Neural progenitor cell (in vitro differentiated cells): ENCODE measurements around the gene SPSB1.

Experiments
- EZH2phosphoT487 ChIP-seq: fragments of 200-600 bp; sonication (generic); IDR thresholded peaks from 2 replicates; pipeline ENCODE4 v1.6.1; 2017; ENCODE audit warnings: antibody characterized with exemption
- TF ChIP-seq, protein P1 (sequence below): fragments of 200-600 bp; sonication (generic); IDR thresholded peaks from 2 replicates; pipeline ENCODE4 v1.5.1; 2017; ENCODE audit warnings: antibody characterized with exemption, mild to moderate bottlenecking

DNA sequence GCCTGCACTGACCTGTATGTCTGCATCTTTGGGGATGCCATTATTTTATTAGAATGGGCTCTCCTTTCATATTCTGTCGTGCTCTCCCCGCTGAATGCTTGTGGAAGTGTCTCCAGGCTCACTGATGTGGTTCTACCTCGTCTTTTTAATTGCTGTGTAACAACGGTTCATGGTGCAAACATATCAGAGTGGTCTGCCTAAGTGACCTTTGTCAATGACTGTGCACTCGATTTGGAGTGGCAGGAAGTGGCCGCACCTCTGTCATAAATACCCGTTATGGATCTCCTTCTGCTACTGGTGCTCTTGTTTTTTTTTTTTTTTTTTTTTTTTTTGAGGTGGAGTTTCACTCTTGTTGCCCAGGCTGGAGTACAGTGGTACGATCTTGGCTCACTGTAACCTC lies 38.3 kb downstream of the SPSB1 start:
- TF ChIP-seq EZH2phosphoT487: no peak
- TF ChIP-seq, protein P1, sequence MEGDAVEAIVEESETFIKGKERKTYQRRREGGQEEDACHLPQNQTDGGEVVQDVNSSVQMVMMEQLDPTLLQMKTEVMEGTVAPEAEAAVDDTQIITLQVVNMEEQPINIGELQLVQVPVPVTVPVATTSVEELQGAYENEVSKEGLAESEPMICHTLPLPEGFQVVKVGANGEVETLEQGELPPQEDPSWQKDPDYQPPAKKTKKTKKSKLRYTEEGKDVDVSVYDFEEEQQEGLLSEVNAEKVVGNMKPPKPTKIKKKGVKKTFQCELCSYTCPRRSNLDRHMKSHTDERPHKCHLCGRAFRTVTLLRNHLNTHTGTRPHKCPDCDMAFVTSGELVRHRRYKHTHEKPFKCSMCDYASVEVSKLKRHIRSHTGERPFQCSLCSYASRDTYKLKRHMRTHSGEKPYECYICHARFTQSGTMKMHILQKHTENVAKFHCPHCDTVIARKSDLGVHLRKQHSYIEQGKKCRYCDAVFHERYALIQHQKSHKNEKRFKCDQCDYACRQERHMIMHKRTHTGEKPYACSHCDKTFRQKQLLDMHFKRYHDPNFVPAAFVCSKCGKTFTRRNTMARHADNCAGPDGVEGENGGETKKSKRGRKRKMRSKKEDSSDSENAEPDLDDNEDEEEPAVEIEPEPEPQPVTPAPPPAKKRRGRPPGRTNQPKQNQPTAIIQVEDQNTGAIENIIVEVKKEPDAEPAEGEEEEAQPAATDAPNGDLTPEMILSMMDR: no peak
